DOHH2 (cell line): Measurements from ENCODE around the gene NCDN.

Experiments used
- EZH2phosphoT487 ChIP-seq: fragments of 200-600 bp; sonication (generic); IDR thresholded peaks from 2 replicates; pipeline ENCODE4 v1.6.1; 2017; ENCODE audit warnings: borderline replicate concordance, mild to moderate bottlenecking, antibody characterized with exemption, low read length, moderate library complexity, mixed read lengths
- TF ChIP-seq, protein P1 (sequence below): fragments of 200-600 bp; sonication (generic); IDR thresholded peaks from one replicate; pipeline ENCODE4 v1.5.1; 2014; ENCODE audit warnings: antibody characterized with exemption, mild to moderate bottlenecking, low read depth, low read length; ENCODE audit not compliant: poor library complexity, severe bottlenecking

DNA sequence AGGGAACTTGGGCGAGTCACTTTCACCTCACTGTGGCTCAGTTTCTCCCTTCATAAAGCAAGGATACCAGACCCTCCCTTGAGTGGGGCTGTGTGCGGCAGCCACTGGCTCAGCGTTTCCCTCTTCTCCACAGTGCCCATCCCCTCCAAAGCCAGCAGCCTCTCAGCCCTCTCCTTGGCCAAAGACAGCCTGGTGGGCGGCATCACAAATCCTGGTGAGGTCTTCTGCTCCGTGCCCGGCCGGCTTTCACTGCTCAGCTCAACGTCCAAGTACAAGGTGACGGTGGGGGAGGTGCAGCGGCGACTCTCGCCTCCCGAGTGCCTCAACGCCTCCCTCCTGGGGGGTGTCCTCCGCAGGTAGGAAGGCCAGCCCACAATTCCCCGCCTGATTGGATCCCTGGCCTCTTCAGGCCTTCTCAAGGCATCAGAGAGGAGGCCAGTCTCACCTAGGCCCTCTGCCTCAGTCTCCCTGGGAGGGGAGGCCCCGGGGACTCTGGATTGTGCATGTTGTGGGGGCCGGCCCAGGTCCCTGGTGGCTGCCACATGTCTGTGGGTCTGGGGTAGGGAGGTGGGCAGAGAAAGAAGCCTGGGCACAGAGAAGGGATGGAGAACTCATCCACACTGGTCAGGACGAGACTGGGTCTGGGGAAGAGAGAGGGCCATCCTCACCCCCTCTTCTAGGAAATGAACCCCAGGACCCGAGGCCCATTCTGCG, 30.8 kb downstream of the NCDN start:
- TF ChIP-seq, protein P1, sequence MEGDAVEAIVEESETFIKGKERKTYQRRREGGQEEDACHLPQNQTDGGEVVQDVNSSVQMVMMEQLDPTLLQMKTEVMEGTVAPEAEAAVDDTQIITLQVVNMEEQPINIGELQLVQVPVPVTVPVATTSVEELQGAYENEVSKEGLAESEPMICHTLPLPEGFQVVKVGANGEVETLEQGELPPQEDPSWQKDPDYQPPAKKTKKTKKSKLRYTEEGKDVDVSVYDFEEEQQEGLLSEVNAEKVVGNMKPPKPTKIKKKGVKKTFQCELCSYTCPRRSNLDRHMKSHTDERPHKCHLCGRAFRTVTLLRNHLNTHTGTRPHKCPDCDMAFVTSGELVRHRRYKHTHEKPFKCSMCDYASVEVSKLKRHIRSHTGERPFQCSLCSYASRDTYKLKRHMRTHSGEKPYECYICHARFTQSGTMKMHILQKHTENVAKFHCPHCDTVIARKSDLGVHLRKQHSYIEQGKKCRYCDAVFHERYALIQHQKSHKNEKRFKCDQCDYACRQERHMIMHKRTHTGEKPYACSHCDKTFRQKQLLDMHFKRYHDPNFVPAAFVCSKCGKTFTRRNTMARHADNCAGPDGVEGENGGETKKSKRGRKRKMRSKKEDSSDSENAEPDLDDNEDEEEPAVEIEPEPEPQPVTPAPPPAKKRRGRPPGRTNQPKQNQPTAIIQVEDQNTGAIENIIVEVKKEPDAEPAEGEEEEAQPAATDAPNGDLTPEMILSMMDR: no peak
- TF ChIP-seq EZH2phosphoT487: no peak
